Lung microvascular endothelial cell (primary cell): ENCODE data around the gene RBL2. TPM values are rescaled to one million over a fixed set of nuclear protein-coding genes. Genes with fewer than 3 reads are reported as not detected.
"Not testable (repeated sequence)": the region's sequence is repeated elsewhere in the genome, so short reads cannot be mapped to it uniquely, and the experiment has no call there.

Experiments used
- DNase-seq, 2 donors: peaks; one replicate each; pipeline versions ENCODE4 v3.0.0 to v3.0.0-alpha.2; 2010; ENCODE audit warnings: low read depth in 2 of 2
- total RNA-seq: library from RNA; depleted of rRNA; stranded (reverse); fragments of >200 nt; gene quantifications from 2 replicates; pipeline ENCODE4 v1.2.1, GENCODE V29; 2014

The RBL2 gene
- total RNA-seq, 1 donor from 2014 or later = 37.1 TPM

DNA sequence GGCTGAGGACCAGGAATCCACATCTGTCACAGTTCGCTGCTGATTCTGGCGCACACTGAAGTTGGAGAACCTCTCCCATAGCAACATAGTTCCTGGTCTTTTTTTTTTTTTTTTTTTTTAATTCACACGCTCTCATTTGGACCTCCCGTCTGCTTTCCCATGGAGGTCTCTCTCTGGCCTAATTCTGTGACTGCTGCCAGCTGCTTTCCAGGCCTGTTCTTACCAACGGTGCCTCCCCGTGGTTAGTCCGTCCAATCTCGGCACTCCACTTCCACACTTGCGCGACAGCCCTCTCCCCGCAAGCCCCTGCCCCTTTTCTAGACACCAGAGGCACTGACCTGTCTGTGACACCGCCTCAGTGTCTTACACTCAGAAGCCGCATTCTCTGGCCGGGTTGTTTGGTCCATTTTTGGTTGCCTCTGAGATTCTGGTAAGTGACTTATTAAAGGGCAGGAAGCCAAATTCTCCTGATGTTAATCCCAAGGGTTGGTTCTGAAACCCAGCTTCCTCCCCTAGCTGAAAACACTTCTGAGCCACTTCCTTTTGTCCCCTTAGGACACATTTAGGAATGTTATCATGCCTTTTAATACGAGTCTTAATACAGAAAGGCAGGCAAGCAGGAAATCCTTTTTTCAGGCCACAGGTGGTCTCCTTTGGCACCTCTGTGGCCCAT, 69.9 kb downstream of the RBL2 start:
- peak; percentile 58 to 79 for DNase-seq

DNA sequence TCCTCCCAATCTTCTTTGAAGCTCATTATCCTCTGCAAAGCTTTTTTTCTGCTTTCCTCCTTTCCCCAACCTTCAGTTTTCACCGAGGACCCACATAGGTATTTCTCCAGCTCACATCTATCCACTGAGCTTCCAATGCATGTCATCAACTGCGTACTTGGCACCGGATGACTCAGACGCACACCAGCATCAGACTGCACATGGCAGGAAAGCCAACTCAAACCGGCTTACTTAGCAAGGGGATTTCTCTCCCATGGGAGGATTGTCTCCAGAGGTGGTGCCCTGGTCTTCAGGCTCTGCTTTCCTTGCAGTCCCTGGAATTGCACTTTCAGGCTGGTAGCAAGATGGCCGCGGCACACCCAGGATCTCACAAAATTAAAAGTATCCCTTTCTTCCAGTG, 70.4 kb downstream of the RBL2 start:
- peak; percentile 81 to 97 for DNase-seq

DNA sequence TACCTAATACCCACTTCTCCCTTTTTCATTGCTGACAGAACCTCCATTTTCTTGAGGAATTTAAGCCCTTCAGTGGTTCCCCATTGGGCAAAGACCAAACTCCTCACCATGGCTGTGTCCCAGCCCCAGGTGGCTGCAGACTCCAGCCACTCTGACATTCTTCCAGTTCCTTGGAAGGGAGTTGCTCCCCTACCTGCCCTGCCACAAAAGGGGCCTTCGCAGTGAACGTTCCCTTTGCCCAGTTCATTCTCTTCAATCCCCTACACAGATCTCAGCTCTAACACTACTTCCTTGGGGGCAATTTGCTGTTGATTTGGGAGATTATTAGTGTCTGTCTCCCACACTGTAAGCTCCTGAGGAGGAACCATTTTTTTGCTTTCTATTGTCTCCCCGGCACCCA, 72.0 kb downstream of the RBL2 start:
- DNase-seq = no peak

DNA sequence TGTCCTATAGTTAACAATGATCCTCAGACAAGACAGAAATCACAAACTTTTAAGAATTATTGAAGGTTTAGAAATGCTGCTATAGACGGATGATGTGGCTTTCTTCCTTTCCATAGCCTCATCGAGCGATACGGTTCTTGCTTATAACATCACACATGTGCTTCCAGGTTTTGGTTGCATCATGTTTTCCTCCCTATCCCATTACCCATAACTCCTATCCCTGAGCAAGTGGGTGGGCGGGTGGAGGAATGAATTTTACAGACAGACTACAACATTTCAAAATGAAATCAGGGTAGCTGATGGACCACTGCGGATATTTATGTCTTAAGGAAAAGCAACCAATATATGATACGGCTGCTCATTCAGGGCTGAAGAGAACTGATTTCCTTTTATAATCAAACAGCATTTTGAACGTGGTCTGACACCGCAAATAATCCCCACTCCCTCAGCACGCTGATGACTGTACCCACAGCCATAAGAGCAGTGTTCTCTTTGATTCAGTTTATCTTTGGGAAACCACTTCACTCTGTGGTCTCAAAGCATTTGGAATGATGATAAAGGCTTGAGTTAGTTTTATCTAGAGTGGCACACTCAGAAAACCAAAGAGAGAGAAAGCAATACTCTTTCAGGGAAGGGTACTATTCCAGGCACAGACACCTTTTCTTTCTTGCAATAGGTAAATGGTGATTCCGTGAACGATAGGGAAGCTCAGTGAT, 73.4 kb downstream of the RBL2 start:
- no peak for DNase-seq

DNA sequence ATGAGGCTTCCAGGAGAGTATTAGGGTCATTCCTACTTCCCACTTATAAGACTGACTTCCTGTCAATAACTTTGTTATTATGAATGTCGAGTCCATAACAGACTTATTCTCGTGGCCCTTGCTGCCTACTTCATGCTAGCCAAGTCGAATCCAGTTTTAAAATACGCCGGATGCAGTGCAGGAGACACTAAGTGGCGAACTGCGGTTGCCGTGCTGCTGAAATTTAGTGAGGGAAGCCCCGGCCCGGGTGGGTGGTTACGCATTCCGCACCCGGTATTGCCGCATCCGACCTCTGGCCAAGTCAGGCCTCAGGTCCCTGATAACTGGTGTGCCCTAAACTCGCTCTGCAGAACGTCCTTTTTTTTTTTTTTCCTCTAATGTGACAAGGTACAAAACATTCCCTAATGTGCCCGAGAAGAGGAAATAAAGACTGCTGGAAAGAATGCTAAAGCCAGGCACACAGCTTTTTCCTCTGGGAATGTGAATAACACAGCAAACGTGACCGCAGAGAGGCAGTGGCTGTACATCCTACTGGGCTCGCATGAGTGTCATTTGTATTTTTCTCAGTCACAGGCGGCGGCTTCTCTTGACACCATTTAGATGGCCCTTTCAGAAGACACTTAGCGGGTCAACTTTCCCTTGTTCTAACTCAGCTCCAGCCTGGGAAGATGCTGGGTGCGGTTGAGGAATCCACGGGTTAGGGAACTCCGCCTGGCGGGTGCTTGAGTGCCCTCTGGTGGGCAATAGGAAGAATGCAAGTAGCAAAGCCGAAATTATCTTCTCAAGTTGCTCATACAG, 75.8 kb downstream of the RBL2 start:
- DNase-seq = peak; percentile 84

DNA sequence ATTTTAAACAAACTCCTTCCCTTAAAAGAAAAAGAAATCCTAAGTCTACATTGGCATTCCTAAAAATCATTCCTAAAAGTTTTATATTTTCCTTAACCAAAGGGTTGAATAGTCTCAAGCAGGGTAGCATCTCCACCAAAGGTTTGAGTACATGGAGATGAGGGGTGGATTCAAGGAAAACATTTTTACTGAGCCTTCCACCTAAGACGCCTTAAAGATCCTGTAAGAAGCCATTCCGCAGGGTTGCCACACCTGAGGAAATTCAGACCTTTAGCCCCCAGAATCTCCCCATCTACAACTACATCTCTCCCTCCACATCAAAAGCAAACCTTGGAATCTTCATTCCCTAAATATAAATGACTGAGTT, 76.4 kb downstream of the RBL2 start:
- DNase-seq = no peak

DNA sequence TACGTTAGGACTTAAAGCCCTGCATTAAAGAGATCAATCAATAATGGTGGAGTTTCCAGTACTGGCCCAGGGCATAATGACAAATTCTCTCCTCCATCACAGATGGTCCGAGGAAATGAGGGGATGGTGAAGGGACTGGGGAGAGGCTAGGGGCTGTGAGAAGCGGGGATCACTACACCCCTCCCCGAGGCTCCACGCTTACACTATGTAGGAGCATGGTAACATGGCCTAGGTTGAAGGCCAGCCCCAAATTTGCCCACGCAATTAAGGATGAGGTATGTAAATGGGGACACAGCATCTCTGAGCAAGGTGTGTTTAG, 76.8 kb downstream of the RBL2 start:
- DNase-seq = no peak

DNA sequence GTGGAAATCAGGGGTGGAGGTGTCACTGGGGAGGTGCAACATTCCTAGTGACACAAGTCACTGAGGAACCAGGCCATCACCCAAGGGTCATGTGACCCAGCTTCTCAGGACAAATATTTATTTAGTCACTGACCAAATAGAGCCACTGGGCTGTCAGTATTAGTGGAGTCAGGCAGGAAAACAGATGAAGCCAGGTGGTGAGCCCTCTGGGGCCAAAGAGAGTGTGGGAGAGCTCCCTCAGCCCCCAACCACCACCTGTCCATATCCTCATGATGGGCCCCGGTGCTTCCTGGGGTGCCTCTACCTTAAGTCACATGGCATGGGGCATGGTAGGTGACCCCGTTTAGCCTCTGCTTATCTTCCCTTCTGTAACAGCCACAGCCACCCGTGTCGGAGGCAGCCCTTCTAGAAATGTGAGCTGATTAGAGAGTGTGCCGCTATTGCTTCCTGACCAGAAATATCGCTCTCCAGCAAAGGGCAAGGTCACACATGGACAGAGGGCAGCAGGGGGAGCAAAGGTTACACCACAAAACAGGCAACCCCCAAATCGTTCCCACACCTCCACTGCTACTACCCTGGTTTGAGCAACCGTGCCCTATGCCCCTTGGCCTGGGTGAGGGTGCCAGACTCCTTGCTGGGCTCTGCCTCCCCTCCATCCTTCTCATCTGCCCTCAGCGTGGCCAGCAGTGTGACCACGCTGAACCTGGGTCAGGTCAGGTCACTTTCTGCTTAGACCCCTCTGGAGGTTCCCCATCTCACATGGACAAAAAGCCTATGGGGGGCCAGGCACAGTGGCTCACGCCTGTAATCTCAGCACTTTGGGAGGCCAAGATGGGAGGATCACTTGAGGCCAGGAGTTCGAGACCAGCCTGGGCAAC, 77.4 kb downstream of the RBL2 start:
- DNase-seq = peak in 1 of 2 donors; percentile 30

DNA sequence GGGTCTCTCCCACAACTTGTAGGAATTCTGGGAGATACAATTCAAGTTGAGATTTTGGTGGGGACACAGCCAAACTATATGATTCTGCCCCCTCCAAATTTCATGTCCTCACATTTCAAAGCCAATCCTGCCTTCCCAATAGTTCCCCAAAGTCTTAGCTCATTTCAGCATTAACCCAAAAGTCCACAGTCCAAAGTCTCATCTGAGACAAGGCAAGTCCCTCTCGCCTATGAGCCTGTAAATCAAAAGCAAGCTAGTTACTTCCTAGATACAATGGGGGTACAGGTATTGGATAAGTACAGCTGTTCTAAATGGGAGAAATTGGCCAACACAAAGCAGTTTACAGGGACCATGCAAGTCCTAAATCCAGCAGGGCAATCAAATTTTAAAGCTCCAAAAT, 78.5 kb downstream of the RBL2 start:
- DNase-seq = not testable (repeated sequence)

DNA sequence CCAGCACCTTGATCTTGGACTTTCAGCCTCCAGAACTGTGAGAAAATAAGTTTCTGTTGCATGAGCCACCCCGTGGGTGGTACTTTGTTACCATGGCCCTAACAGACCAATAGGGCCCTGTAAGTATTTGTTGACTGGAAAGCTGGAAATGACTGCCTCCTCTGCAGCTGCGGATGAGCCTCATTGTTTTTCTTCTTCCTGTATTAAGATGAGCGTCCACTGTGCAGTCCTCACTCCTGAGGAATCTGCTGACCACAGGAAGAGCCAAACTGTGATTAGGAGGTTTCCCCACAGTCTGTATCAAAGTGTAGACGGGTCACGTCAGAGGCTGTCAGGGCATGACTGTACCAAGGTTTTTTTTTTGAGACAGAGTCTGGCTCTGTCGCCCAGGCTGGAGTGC, 81.0 kb downstream of the RBL2 start:
- peak; percentile 85 to 99 for DNase-seq

DNA sequence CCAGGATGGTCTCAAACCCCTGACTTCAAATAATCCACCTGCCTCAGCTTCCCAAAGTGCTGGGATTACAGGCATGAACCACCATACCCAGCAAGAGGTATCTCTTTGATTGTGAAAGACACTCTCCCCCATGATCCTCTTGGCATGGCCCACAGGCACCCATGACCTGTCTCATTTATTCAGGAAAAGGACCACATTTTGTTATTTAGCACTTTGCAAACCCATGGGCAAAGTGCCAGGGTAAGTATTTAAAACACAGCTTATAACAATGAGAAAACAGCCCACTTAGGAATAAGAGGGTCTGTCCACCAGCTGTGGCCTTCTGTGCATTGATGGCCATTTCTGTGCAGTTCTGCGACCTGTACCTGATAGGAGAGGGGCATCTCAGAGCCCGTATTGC, 81.5 kb downstream of the RBL2 start:
- DNase-seq = peak; percentile 32 to 90

DNA sequence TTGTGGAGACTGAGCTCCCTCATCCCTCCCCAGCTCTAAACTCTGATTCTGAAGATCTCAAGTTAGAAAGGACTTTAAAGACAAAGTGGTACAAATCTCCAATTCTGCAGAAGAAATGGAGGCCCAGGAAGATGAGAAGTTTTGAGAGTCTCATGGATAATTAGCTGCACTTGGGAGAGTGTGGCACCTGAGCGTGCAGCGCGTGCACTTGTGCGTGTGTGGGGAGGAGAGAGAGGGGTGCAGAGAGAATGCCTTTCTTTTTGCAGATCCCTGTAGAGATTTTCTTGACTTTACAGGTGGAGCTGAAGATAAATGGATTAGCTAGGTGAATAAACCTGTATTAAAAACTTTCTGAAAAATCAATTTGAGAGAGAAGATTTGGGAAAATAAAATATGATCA, 83.6 kb downstream of the RBL2 start:
- DNase-seq = no peak

DNA sequence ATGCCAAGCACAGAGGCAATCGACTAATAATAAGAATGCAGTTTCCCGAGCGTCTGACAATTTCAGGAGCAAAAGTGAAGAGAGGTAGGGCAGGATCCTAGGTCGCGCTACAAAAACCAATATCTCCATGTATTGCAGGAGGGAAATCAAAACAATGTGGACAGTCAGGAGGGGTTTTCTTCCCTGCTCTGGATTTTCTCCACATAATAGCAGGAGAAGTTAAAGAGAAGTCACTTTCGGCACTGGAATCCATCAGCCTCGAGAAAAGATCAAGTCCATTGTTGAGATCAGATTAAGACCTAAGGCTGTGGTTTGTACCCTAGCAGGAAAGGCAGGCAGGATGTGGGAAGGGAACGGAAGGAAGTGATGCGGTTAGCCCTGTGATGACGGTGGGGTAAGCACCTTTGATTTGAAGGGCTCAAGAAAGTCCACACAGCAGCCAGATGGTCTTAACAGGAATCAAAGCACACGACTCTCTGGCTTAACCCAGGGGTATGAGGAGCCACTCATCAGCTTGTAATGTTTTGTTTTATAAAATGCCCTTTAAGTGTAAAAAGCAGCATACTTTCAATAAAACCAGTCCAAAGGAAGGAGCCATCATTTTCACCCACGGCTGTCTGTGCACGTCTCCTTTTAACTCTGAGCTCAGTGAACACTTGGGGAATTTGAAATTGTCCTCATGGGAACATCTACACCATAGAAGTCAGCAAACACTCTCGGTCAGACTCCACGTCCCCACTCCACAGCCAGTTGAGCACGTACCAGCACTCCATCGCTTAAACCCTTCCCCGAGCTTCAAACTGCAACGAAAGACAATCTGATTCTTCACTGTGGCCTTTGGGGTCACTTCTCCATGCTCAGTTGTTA, 84.5 kb downstream of the RBL2 start:
- DNase-seq = peak; percentile 70 to 99

DNA sequence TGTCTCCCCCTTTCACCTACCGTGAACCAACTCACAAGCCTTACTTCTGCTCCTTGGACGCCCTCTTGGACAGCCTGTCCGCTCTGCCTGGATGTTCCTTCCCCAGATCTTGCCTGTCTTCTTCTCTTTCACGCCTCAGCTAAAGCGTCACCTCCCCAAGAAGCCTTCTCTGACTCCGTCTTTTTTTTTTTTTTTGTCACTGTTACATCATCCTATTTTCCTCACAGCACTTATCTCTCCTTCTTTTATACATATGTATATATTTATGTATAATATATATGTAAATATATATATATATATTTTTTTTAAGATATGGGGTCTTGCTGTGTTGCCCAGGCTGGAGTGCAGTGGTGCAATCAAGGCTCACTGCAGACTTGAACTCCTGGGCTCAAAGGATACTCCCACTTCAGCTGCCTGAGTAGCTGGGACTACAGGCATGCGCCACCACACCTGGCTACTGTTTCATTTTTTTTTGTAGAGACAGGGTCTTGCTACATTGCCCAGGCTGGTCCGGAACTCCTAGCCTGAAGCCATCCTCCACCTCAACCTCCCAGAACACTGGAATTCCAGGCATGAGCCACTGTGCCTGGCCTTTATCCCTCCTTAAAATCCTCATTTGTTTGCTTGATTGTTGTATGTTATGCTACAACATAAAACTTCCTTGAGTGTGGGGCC, 85.3 kb downstream of the RBL2 start:
- DNase-seq = no peak

DNA sequence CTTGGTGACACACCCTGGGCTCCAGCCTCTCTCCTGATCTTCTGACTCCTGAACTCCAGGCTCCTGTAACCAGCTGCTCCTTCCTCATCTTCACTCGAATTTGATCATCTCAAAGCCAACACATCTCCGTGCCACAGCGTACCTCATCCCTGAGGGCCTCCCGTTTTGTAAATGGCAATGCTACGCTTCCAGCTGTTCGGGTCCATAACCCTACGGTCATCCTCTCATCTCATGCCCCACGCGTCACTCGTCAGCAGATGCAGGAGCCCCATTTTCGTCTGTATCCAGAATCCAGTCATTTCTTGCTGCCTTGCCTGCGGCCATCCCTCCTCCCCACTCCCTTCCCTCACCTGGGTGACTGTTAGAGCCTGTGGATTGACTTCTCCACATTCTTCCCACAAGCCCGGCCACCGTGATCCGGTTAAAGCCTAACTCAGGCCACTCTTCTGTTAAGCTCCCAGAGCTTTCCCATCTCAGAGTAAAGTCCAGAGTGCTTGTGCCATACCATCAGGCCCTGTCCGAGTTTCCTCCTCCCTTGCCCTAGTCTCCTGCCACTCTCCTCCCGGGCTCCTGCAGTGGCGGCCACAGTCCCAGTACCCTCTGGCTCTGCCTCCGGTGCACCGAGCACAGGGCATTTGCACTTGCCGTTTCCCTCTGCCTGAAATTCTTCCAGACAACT, 89.0 kb downstream of the RBL2 start:
- no peak for DNase-seq

DNA sequence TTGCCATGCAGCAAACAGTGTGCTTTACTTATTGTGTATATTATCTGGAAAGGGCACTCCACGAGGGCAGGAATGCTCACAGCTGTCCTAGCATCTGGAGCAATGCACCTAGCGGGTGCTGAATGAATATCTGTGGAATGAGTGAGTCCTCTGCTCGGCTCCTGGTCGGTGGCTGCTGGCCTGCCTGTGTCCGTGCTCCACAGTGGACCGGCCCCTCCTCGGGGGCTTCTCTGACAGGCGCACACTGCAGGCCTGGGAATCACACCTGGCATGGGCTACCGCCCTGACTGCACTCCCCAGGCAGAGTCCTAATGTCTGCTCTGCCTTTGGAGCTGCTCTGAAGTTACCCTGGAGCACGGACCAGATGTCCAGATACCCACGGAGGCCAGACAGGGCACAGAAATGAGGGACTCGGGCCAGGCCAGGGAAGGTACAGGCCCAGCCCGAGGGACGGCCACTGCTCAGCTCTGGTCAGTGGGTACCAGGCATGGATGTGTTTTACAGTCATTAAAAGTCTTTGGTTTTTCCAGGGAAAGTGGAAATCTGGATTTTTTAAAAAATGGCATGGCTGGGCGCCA, 89.8 kb downstream of the RBL2 start:
- no peak for DNase-seq

DNA sequence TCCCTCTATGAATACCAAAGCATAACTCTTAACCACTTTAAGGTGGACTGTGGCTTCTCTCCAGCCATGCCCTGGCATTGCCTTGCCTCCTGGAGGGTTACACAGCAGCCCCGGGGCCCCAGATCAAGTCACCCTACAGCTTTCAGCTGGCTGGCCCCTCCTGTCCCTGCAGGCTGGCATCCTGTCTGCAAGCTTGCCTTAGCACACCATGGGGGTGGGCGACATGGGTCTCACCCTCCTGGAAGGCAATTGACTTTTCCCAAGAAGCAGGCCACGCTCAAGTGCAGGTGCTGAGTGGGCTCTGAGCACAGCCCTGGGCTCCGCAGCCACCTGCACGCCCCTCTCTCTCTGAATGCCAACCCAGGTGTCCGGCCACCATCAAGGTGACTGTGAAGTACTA, 94.5 kb downstream of the RBL2 start:
- no peak for DNase-seq

DNA sequence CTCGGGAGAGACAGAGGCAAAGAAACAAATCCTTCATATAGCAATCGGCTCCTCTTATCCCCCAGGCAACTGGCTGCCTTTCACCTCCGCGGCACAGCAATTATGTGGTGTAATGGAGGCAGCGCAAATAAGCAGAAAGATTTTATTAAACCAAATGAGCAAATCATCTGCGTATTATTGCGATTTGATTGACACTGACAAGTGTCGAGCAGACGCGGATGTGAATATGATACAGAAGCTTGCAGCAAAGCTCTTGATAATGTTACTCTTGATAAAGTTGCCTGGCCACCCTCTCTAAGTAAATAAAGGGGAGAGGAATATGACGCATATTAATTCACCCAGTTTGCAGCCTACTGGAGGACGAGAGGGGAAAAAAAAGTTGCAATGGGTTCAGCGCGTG, 95.2 kb downstream of the RBL2 start:
- DNase-seq = no peak

DNA sequence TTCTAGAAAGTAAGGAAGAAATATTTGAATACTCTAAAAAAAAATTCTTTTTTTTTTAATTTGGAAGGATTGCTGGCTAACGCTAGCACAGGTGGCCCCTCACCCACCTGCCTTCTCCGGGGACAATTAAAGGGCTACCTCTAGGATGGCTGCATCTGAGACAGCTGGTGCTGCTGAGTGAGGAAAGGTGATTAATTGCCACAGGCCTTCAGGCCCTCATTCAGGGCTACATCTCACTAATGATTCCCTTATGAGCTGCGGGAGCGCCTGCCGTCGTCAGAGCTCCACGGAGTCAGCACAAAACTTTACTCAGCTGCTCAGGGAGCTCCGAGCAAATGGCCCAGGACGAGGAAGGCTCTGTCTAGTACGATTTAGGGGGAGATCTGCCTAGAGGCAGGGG, 95.8 kb downstream of the RBL2 start:
- no peak for DNase-seq
